ENCODE data around the gene ERO1A.

The ERO1A gene

GRCh38 chr14:52598568-52598967, 96.8 kb downstream of the ERO1A start:
- H3K4me2 ChIP-seq (ENCODE audit: low read length) = no peak overlapping the region
- no peaks in the 10 kb centered on the region for H3K27me3 ChIP-seq (ENCODE audit: control insufficient read depth, insufficient read depth, low read length)
- H3K36me3 ChIP-seq (ENCODE audit: insufficient read depth, low read length) = no peaks in the 10 kb centered on the region
- no peaks in the 10 kb centered on the region for H3K9me3 ChIP-seq (replicated peaks; ENCODE audit: low read length)
- H3K4me3 ChIP-seq (ENCODE audit: low read length) = no peak overlapping the region
- no peaks in the 10 kb centered on the region for H3K4me1 ChIP-seq (ENCODE audit: control insufficient read depth, insufficient read depth, low read length)
- no peak overlapping the region for H3K9ac ChIP-seq (ENCODE audit: low read depth, low read length)

- no peaks in the 10 kb centered on the region for H3K27me3 ChIP-seq (ENCODE audit: control insufficient read depth, insufficient read depth, low read length)
- H3K4me1 ChIP-seq (ENCODE audit: control insufficient read depth, insufficient read depth, low read length) = no peaks in the 10 kb centered on the region
- no peak overlapping the region for H3K9ac ChIP-seq (ENCODE audit: low read depth, low read length)
- no peak overlapping the region for H3K4me2 ChIP-seq (ENCODE audit: low read length)
- no peaks in the 10 kb centered on the region for H3K9me3 ChIP-seq (replicated peaks; ENCODE audit: low read length)
- no peak overlapping the region for H3K4me3 ChIP-seq (ENCODE audit: low read length)
- no peaks in the 10 kb centered on the region for H3K36me3 ChIP-seq (ENCODE audit: insufficient read depth, low read length)
Observed at GRCh38 chr14:52596861-52597260, 98.5 kb downstream of the ERO1A start.

GRCh38 chr14:52596320-52596719, 99.0 kb downstream of the ERO1A start:
- Histone ChIP-seq H3K4me3 (ENCODE audit: low read length) (no peak overlapping the region), H3K9me3 (replicated peaks; ENCODE audit: low read length) (no peaks in the 10 kb centered on the region), H3K4me1 (ENCODE audit: control insufficient read depth, insufficient read depth, low read length) (no peaks in the 10 kb centered on the region), H3K36me3 (ENCODE audit: insufficient read depth, low read length) (no peaks in the 10 kb centered on the region), H3K9ac (ENCODE audit: low read depth, low read length) (no peak overlapping the region), H3K27me3 (ENCODE audit: control insufficient read depth, insufficient read depth, low read length) (no peaks in the 10 kb centered on the region), H3K4me2 (ENCODE audit: low read length) (no peak overlapping the region)

- no peak overlapping the region for H3K4me3 ChIP-seq (ENCODE audit: low read length)
- no peak overlapping the region for H3K4me2 ChIP-seq (ENCODE audit: low read length)
- no peaks in the 10 kb centered on the region for H3K9me3 ChIP-seq (replicated peaks; ENCODE audit: low read length)
- H3K36me3 ChIP-seq (ENCODE audit: insufficient read depth, low read length) = no peaks in the 10 kb centered on the region
- no peaks in the 10 kb centered on the region for H3K27me3 ChIP-seq (ENCODE audit: control insufficient read depth, insufficient read depth, low read length)
- H3K9ac ChIP-seq (ENCODE audit: low read depth, low read length) = no peak overlapping the region
- no peaks in the 10 kb centered on the region for H3K4me1 ChIP-seq (ENCODE audit: control insufficient read depth, insufficient read depth, low read length)
Observed at GRCh38 chr14:52590318-52590717, 105.0 kb downstream of the ERO1A start.

All from skeletal muscle satellite cell (primary cell).